ENCODE results near the gene ASB13. TPM values are rescaled to one million over a fixed set of nuclear protein-coding genes. Genes with fewer than 3 reads are reported as not detected.

Gene ASB13
- total RNA-seq, 1 experiment from 2014 or later, result 13.8 TPM

DNA sequence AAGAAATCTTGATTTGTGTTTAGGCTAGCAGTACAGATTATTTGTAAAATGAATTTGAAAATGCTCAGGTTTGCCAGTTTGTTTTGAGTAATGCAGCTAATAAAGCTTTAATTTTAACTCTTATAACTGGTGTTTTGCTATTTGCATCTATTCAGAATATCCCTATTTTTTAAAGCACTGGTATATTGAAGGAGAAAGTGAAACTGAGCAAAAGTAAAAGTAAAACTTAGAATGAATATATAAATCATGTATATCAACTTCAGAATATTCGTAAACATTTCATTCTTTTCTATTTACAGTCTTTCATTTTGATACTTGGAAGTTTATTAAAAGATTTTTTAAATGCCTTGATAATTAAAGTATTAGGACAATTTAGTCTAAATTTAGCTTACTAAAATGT is 44.5 kb upstream of the ASB13 start:
- Histone ChIP-seq H3K79me1 (ENCODE audit: insufficient read depth, low read depth, low read length, poor library complexity, severe bottlenecking) (no peaks in the 10 kb centered on the region), H3K27me3 (ENCODE audit: insufficient read depth, low read length) (no peaks in the 10 kb centered on the region), H4K5ac (ENCODE audit: insufficient read length, low read depth, low read length) (no peak overlapping the region), H2BK15ac (ENCODE audit: low read depth, low read length) (no peak overlapping the region), H3K79me2 (ENCODE audit: insufficient read depth, low read length) (peaks cover 4% of the 10 kb centered on the region; the same call in 1 of the 2 replicates), H3K4me1 (ENCODE audit: insufficient read depth, low read length) (no peaks in the 10 kb centered on the region), H2BK5ac (ENCODE audit: insufficient read length, low read length) (no peak overlapping the region), H3K9ac (ENCODE audit: extremely low read depth, insufficient read length, low read length) (no peak overlapping the region), H4K91ac (ENCODE audit: insufficient read length, low read depth, low read length) (no peak overlapping the region), H2BK12ac (ENCODE audit: insufficient read length, low read depth, low read length) (no peak overlapping the region), H4K20me1 (ENCODE audit: control insufficient read depth, insufficient read depth, insufficient read length) (no peaks in the 10 kb centered on the region), H3K27ac (ENCODE audit: insufficient read length, low read depth, low read length) (no peak overlapping the region), H3K4ac (ENCODE audit: low read depth, low read length) (no peak overlapping the region), H2BK120ac (ENCODE audit: low read depth, low read length, poor library complexity, severe bottlenecking) (no peak overlapping the region), H2AK5ac (ENCODE audit: insufficient read length, low read length) (no peak overlapping the region), H4K8ac (replicated peaks; ENCODE audit: insufficient read length, low read depth, low read length) (no peak overlapping the region), H3K4me2 (ENCODE audit: insufficient read depth, insufficient read length, low read length) (no peak overlapping the region), H3K56ac (ENCODE audit: insufficient read length, low read depth, low read length) (no peak overlapping the region), H3K9me3 (ENCODE audit: control insufficient read depth, low read depth, low read length) (no peaks in the 10 kb centered on the region), H3K18ac (ENCODE audit: insufficient read length, low read depth, low read length) (no peak overlapping the region), H3K14ac (ENCODE audit: insufficient read depth, low read length) (no peak overlapping the region), H3T11ph (ENCODE audit: low read length) (no peak overlapping the region), H3K23ac (ENCODE audit: insufficient read length, low read depth, low read length) (no peak overlapping the region), H2AFZ (ENCODE audit: low read length) (no peak overlapping the region), H2BK20ac (ENCODE audit: low read depth, low read length, poor library complexity, severe bottlenecking) (no peak overlapping the region), H3K23me2 (ENCODE audit: insufficient read length, low read depth, low read length, poor library complexity, severe bottlenecking) (no peaks in the 10 kb centered on the region)
- no peak overlapping the region for H3K27ac Mint-ChIP-seq
- H3K4me1 Mint-ChIP-seq, result peaks cover 9 to 10% of the 10 kb centered on the region in 2 experiments; a peak in 3 of 4 replicates
- no peak overlapping the region for H3K4me3 Mint-ChIP-seq
- no peaks in the 10 kb centered on the region for H3K9me3 Mint-ChIP-seq
- no peak for TF ChIP-seq CTCF (conservative IDR thresholded peaks at IDR 0.05)
- WGBS (ENCODE audit: extremely low coverage, insufficient read length, low lambda C conversion rate), result no CpG with 5 or more reads among the region's 1 CpG
- no peak for DNase-seq
- no peaks in the 10 kb centered on the region for H3K27me3 Mint-ChIP-seq (ENCODE audit: low read depth)
- H3K36me3 Mint-ChIP-seq (ENCODE audit: insufficient read depth in 1 of 3, low read depth in 3 of 3), result no peaks in the 10 kb centered on the region
